DMS53 treated with DMSO at 0.1 percent for 48 hours (cell line): ENCODE data around the gene SETD9.

Source experiments
- DNase-seq: peaks from one replicate; lab custom pipeline; 2025; ENCODE audit not compliant: unreplicated experiment; lab: John Stamatoyannopoulos, UW

SETD9 gene

DNA sequence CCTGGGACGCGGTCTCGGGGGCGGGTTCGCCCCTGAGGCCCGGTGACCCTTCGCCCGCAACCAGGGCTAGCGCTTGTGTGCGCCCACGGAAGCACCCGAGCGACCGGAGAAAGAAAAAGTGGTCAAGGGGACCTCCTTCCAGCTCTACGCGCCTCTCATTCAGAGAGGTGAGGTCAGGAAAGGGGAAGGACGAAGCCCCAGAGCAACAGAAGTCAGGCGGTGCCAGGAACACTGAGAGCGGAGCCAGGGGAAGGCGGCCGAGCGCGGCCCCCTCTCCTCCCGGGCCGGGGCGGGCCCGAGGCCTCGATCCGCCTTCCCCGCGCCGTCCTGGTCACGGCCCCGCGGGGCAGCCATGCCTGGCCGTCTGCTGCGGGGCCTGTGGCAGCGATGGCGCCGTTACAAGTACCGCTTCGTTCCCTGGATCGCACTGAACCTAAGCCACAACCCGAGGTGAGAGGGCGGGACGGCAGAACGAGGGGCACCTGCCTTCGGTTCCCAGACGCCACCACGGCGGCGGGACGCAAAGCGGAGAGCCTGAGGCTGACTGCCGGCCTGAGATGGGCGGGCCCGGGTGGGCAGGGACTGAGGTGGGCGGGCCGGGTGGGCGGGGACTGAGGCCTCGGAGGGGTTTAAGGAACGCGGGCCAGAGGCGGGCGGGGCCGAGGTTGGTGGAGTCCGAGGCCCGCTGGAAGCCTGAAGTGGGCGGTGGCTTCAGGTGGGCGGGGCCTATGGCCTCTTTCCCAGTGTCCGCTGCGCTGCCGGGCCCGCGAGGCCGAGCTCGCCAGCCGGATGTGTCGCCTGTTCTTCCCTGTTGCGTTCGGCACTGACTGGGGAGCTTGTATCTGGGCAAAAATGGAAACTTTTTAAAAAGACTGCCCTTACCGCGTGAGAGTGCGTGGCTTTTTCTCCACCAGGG lies at the start of gene SETD9:
TSS of gene SETD9 (plus strand) at position 303 of the 916 bp plus-strand sequence. CDS start at position 353, 50 bp downstream.
- DNase-seq, result peak; percentile 95

DNA sequence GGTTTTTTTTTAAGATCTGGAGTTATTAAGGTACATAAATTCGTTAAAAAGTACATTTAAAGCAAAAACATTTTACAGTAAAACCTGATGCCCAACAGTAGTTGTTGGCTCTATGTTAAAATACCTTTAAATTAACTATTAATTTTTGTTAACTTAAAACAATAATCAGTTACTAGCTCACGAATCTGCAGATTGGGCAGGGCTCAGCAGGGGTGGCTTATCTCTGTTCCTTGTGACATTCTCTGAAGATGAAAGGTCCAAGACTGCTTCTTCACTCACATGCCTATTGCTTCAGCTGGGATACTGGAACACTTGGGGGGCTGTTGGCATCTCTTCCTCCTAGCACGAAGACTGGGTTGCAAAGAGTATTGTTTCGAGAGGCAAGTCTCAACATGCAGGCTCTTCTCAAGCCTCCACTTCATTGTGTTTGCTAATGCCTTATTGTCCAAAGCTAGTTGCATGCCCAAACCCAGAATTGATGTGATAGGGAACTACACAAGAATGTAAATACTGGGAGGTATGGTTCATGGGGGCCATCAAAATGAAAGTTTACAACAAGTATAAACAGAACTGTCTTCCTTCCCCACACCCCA lies 47.4 kb upstream of the SETD9 start:
- DNase-seq, result no peak

DNA sequence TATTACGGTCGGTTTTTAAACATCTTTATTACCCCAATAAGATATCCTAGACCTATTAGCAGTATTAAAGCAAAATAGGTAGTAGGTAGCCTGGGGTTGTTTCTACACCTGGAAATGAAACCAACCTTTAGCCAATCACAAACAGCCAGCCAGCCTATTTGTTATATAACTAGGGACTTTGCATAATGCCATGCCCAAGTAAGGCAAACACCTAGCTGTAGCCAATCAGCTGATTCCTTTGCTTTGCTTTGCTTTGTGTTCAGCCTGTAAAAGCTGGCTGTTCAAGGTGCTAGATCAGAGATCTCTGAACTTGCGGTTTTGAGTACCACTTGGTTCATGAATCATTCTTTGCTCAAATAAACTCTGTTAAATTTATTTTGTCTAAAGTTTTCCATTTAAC lies 46.5 kb upstream of the SETD9 start:
- DNase-seq, result no peak

- DNase-seq, result no peak
Observed at GRCh38 chr5:56871777-56872176, 37.6 kb upstream of the SETD9 start.

GRCh38 chr5:56873056-56873455 lies 36.3 kb upstream of the SETD9 start:
- DNase-seq, result no peak

GRCh38 chr5:56876327-56876726 lies 33.1 kb upstream of the SETD9 start:
- no peak for DNase-seq

GRCh38 chr5:56881571-56881970 lies 27.8 kb upstream of the SETD9 start:
- DNase-seq, result no peak

GRCh38 chr5:56893251-56893951 lies 16.0 kb upstream of the SETD9 start:
- no peak for DNase-seq

DNA sequence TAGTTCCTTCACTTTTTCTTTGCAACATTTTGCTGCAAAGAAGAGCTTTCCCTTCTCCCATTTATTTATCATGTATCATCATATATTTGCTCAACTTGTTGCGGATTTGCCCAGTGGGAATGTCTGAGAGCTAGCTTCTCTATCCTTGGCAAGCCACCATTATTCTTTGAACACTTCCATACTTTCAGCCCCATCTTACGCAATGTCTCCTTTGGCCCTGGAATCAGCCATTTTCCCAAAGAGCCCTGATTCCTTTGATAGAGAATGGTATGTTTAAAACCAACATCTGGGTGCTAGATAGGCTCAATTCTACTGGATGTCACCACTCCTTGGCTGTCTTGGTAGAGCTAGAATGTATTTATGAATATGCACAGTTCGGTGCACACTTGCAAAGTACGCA lies 12.6 kb upstream of the SETD9 start:
- DNase-seq, result no peak

DNA sequence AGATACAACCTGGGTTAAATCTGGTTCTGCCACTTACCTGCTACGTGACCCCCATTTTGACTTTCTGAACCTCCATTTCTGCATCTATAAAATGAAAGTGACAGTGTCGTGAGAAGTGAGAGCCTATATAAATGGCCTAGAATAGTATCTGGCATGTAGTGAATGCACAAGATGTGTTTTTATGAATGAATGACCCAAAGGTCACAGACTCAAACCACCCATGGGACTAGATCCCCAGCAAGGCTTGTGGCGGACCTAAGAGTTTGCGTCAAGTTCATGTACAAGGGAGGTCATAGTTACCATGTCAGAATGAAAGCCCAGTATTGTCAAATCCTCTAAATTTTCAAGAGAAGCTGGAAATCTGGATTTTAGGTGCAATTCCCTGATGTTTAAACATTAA lies 11.2 kb upstream of the SETD9 start:
- no peak for DNase-seq

DNA sequence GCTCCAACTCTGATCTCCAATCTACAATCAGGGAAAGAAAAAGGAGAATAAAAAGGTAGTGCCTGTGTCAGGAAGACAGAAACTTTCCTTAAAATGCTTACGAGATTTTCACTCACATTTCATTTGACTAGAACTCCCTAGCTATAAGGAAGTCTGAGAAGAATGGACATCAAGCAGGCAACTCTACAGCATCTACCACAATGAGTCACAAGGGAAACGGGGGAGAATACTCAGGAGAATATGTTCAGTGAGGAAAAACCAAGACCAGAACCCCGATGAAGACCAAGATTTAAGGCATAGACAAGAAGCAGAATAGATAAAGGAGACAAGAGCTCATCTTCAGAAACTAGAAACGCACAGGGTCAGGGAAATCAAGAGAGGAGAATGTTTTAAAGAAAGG lies 9.0 kb upstream of the SETD9 start:
- no peak for DNase-seq

- DNase-seq, result peak; percentile 54
Observed at GRCh38 chr5:56900858-56901578, 8.4 kb upstream of the SETD9 start.

DNA sequence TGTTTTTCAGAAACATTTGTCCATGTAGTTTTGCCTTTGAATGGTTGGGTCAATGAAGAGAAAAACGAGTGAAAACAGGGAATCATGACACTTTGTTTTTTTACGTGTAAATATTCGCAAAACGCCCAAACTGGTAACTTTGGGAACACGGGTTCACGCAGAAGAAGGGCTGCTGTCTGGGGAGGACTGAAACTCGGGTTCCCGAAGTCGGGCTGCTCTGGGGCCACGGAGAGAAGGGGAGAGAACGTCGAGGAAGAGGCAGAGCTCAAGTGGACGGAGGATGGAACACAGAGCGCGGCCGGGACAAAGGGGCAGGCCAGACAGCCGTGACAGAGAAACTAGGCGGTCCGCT lies 478 bp upstream of the SETD9 start:
- DNase-seq, result peak; percentile 88

GRCh38 chr5:56910210-56910965 lies 992 bp downstream of the SETD9 start:
- peak; percentile 75 for DNase-seq

DNA sequence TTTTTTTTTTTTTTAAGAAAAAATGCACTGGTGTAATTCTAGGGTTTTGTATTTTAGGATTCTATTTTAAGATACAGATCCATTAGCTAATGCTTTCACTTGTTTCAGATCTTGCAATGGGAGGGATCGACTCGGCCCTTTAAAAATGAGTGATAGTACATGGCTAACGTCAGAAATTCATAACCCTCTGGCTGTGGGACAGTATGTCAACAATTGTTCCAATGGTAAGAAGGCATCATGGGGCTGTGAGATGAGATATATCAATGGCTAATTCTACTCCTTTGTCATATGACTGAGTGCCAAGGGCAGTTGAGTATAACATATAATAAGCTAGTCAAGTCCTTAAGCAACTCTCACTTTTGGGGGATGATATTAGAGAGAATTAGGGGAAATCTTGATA lies 4.4 kb downstream of the SETD9 start:
- no peak for DNase-seq

GRCh38 chr5:56914678-56915077 lies 5.3 kb downstream of the SETD9 start:
- DNase-seq, result no peak

GRCh38 chr5:56917534-56917933 lies 8.1 kb downstream of the SETD9 start:
- DNase-seq, result no peak

DNA sequence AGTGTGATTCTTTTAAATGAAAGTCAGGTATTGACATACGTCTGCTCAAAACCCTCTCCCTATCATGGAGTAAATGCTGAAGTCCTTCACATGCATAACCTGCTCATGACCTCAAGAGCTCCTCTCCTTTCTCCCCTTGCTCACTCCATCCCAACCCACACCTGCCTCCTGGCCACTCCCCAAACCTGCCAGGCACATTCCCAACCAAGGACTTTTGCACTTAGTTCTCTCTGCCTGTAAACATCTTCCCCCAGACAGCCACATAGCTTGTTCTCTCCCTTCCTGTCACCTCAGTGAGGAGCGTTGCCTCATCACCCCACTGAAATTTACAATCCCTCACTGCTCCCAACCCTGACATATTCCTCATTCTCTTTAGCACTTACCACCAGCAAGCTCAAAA lies 8.7 kb downstream of the SETD9 start:
- DNase-seq, result no peak

GRCh38 chr5:56919942-56920662 lies 10.7 kb downstream of the SETD9 start:
- DNase-seq, result no peak

DNA sequence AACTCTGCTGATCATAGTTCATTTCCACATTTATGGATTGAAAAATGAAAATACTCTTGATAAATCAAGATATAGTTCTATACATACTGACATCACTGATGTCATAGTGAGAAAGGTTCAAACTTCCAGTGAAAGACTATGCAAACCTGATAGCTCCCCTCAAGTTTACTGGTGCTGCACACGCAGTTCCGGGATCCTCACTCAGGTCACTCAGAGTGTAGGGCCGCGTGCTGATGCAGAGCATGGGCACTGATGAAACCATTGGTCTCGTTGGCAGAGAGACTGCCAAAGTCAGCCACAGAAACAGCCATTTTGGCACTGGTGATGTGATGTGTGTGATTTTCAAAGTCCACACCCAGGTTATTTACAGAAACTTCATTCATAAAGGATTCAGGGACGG lies 13.5 kb downstream of the SETD9 start:
- no peak for DNase-seq
